Mesendoderm (in vitro differentiated cells): Measurements from ENCODE around the gene LTBP2.

Source experiments
- DNase-seq: peaks from one replicate; pipeline ENCODE4 v3.0.0; 2013
- H2AK5ac ChIP-seq: 2 replicates; pipeline ENCODE4 v1.6.1; 2013; ENCODE audit warnings: low read length, inconsistent platforms
- H2BK120ac ChIP-seq: 2 replicates; pipeline ENCODE4 v1.6.1; 2013; ENCODE audit warnings: low read depth, mild to moderate bottlenecking, low read length, moderate library complexity, mixed read lengths
- H2BK15ac ChIP-seq: replicated peaks from 2 replicates; pipeline ENCODE4 v1.6.1; 2013; ENCODE audit warnings: low read depth, mild to moderate bottlenecking, moderate library complexity
- H2BK5ac ChIP-seq: 2 replicates; pipeline ENCODE4 v1.6.1; 2013; ENCODE audit warnings: low read length, inconsistent platforms
- H3K18ac ChIP-seq: 2 replicates; pipeline ENCODE4 v1.6.1; 2013; ENCODE audit warnings: mild to moderate bottlenecking, low read length, mixed read lengths
- H3K23ac ChIP-seq: one replicate; pipeline ENCODE4 v1.6.1; 2013; ENCODE audit warnings: low read length
- H3K27ac ChIP-seq: 2 replicates; pipeline ENCODE4 v1.5.1; 2013; ENCODE audit warnings: low read depth, mild to moderate bottlenecking, inconsistent platforms, low read length, moderate library complexity
- H3K27me3 ChIP-seq: 2 replicates; pipeline ENCODE4 v1.6.1; 2013; ENCODE audit warnings: low read length, control low read depth, mild to moderate bottlenecking, inconsistent platforms; ENCODE audit not compliant: insufficient read depth, poor library complexity
- H3K36me3 ChIP-seq: 2 replicates; pipeline ENCODE4 v1.6.1; 2013; ENCODE audit warnings: low read length, inconsistent platforms; ENCODE audit not compliant: control insufficient read depth, insufficient read depth
- H3K4ac ChIP-seq: one replicate; pipeline ENCODE4 v1.6.1; 2013; ENCODE audit warnings: low read depth, mild to moderate bottlenecking, low read length, moderate library complexity
- H3K4me1 ChIP-seq: 2 replicates; pipeline ENCODE4 v1.6.1; 2013; ENCODE audit warnings: low read depth, low read length, inconsistent platforms; ENCODE audit not compliant: control insufficient read depth
- H3K4me2 ChIP-seq: 2 replicates; pipeline ENCODE4 v1.6.1; 2013; ENCODE audit warnings: low read length
- H3K4me3 ChIP-seq: 2 replicates; pipeline ENCODE4 v1.5.1; 2013; ENCODE audit warnings: mild to moderate bottlenecking, low read length
- H3K56ac ChIP-seq: one replicate; pipeline ENCODE4 v1.6.1; 2013; ENCODE audit warnings: low read length
- H3K79me1 ChIP-seq: 2 replicates; pipeline ENCODE4 v1.6.1; 2013; ENCODE audit warnings: low read length, inconsistent platforms
- H3K79me2 ChIP-seq: 2 replicates; pipeline ENCODE4 v1.6.1; 2013; ENCODE audit warnings: mild to moderate bottlenecking, low read length; ENCODE audit not compliant: control insufficient read depth, insufficient read depth
- H3K9ac ChIP-seq: 2 replicates; pipeline ENCODE4 v1.6.1; 2013; ENCODE audit warnings: low read length, inconsistent platforms
- H4K5ac ChIP-seq: one replicate; pipeline ENCODE4 v1.6.1; 2013; ENCODE audit warnings: low read length
- H4K8ac ChIP-seq: one replicate; pipeline ENCODE4 v1.6.1; 2013; ENCODE audit warnings: low read depth, mild to moderate bottlenecking, control low read depth, low read length, moderate library complexity
- WGBS: extraction: QIAGEN DNeasy Blood & Tissue Kit; methylation state at CpG from one replicate; pipeline ENCODE4 v1.1.7; 2013; ENCODE audit warnings: low lambda C conversion rate, missing lambda C conversion rate; ENCODE audit not compliant: insufficient coverage; ENCODE audit errors: extremely low coverage; 5-methylcytosine and 5-hydroxymethylcytosine counted together

Gene LTBP2

DNA sequence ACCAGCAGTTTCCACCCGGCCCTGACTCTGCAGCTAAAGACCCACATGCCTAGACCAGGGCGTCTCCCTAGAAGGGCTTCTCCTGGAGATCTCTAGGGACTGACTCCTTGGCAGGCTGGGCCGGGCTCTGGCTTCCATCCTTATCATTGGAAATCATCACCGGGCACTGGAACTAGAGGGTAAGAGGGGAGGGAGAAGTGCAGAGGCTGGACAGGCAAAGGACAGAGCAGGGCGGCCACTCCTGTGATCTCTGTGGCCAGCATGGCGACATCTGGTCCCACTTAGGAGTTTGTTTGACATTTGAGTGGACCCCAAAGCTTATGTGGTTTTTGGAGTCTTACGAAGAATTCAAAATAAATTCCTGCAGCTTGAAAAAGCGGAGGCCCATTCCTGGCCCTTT, 7.1 kb downstream of the LTBP2 start:
- Histone ChIP-seq H3K36me3 (no peaks in the 10 kb centered on the region), H3K27me3 (peaks cover 1% of the 10 kb centered on the region), H3K56ac (no peak overlapping the region), H3K4me3 (no peak overlapping the region), H2AK5ac (no peak overlapping the region), H2BK120ac (no peak overlapping the region), H2BK5ac (no peak overlapping the region), H4K8ac (no peak overlapping the region), H3K79me2 (no peaks in the 10 kb centered on the region), H3K9ac (no peak overlapping the region), H3K27ac (no peak overlapping the region), H3K23ac (no peak overlapping the region), H3K18ac (no peak overlapping the region), H3K4me2 (no peak overlapping the region), H3K4me1 (no peaks in the 10 kb centered on the region), H4K5ac (no peak overlapping the region), H2BK15ac (no peak overlapping the region), H3K79me1 (no peaks in the 10 kb centered on the region), H3K4ac (no peak overlapping the region)
- WGBS: no CpG with 5 or more reads among the region's 8 CpGs
- no peak for DNase-seq

- no peaks in the 10 kb centered on the region for H3K4me1 ChIP-seq
- no peak overlapping the region for H3K4ac ChIP-seq
- no peak overlapping the region for H4K5ac ChIP-seq
- H2BK120ac ChIP-seq: no peak overlapping the region
- H3K18ac ChIP-seq: no peak overlapping the region
- H3K4me2 ChIP-seq: no peak overlapping the region
- DNase-seq: no peak
- H2AK5ac ChIP-seq: no peak overlapping the region
- H3K36me3 ChIP-seq: no peaks in the 10 kb centered on the region
- no peaks in the 10 kb centered on the region for H3K79me2 ChIP-seq
- no peak overlapping the region for H3K27ac ChIP-seq
- H3K4me3 ChIP-seq: no peak overlapping the region
- H3K23ac ChIP-seq: no peak overlapping the region
- no peak overlapping the region for H4K8ac ChIP-seq
- H2BK15ac ChIP-seq: no peak overlapping the region
- no peaks in the 10 kb centered on the region for H3K79me1 ChIP-seq
- no peaks in the 10 kb centered on the region for H3K27me3 ChIP-seq
- H3K9ac ChIP-seq: no peak overlapping the region
- no peak overlapping the region for H2BK5ac ChIP-seq
- WGBS: no CpG with 5 or more reads among the region's 7 CpGs
- no peak overlapping the region for H3K56ac ChIP-seq
These were observed 7.9 kb downstream of the LTBP2 start for GRCh38 chr14:74604157-74604556.

GRCh38 chr14:74601982-74602381, 10.1 kb downstream of the LTBP2 start:
- no peaks in the 10 kb centered on the region for H3K27me3 ChIP-seq
- H3K9ac ChIP-seq: no peak overlapping the region
- no CpG with 5 or more reads among the region's 11 CpGs for WGBS
- no peak overlapping the region for H3K18ac ChIP-seq
- no peak overlapping the region for H3K4me2 ChIP-seq
- DNase-seq: no peak
- no peak overlapping the region for H2AK5ac ChIP-seq
- no peak overlapping the region for H3K4ac ChIP-seq
- H4K8ac ChIP-seq: no peak overlapping the region
- no peak overlapping the region for H3K23ac ChIP-seq
- H3K79me1 ChIP-seq: no peaks in the 10 kb centered on the region
- H3K79me2 ChIP-seq: no peaks in the 10 kb centered on the region
- H3K36me3 ChIP-seq: no peaks in the 10 kb centered on the region
- H2BK5ac ChIP-seq: no peak overlapping the region
- H3K56ac ChIP-seq: no peak overlapping the region
- no peak overlapping the region for H2BK120ac ChIP-seq
- H3K27ac ChIP-seq: no peak overlapping the region
- no peak overlapping the region for H3K4me3 ChIP-seq
- H4K5ac ChIP-seq: no peak overlapping the region
- no peak overlapping the region for H2BK15ac ChIP-seq
- H3K4me1 ChIP-seq: no peaks in the 10 kb centered on the region

DNA sequence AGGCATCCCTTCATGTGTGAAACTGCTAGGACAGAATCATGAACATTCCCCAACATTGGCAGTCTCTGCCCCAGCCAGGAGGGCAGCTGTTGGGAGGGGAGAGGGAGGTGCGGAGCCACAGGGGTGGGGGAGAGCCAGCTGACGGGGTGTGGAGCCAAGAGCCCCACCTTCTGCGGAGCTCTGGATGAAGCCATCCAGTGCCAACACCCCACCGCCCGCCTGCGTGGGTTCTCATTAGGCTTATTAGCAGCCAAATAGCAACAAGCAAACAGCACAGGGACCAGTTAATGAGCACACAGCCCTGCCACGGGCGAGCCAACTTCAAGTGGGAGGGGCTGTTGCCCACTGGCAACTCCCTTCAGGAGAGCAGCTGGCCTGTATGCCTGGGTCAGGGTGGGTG, 12.1 kb downstream of the LTBP2 start:
- Histone ChIP-seq H3K23ac (no peak overlapping the region), H3K4me2 (no peak overlapping the region), H3K4me3 (no peak overlapping the region), H4K5ac (no peak overlapping the region), H3K27ac (no peak overlapping the region), H3K18ac (no peak overlapping the region), H2BK5ac (no peak overlapping the region), H3K79me1 (no peaks in the 10 kb centered on the region), H3K4ac (no peak overlapping the region), H2BK15ac (no peak overlapping the region), H2AK5ac (no peak overlapping the region), H3K27me3 (no peaks in the 10 kb centered on the region), H2BK120ac (no peak overlapping the region), H3K36me3 (no peaks in the 10 kb centered on the region), H3K56ac (no peak overlapping the region), H3K79me2 (no peaks in the 10 kb centered on the region), H3K9ac (no peak overlapping the region), H4K8ac (no peak overlapping the region), H3K4me1 (no peaks in the 10 kb centered on the region)
- DNase-seq: no peak
- WGBS: no CpG with 5 or more reads among the region's 8 CpGs

DNA sequence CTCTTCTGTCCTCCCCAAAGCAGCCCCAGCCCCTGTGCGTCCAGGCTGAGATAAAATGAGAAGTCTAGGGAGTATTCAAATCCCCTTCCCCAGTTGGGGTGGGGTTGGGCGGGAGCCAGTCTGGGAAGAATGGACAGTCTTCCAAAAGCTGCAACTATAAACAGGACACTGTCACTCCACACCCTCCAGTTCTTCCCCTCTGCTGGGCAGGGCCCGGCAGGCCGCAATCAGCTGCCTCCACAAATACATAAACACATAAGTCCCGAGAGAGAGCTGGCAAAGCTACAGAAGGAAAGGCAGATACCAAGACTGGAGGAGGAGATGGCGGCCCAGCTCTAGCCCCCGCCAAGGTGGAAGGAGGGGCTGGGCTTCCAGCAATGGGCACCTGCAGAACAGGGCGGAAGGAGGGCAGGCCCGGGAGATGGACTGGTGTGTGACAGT, 12.7 kb downstream of the LTBP2 start:
- H3K9ac ChIP-seq: no peak overlapping the region
- no peak overlapping the region for H3K27ac ChIP-seq
- H4K8ac ChIP-seq: no peak overlapping the region
- no peak overlapping the region for H3K56ac ChIP-seq
- H3K18ac ChIP-seq: no peak overlapping the region
- H4K5ac ChIP-seq: no peak overlapping the region
- WGBS: no CpG with 5 or more reads among the region's 9 CpGs
- no peaks in the 10 kb centered on the region for H3K79me2 ChIP-seq
- no peak overlapping the region for H2BK120ac ChIP-seq
- H2BK15ac ChIP-seq: no peak overlapping the region
- no peaks in the 10 kb centered on the region for H3K27me3 ChIP-seq
- no peaks in the 10 kb centered on the region for H3K79me1 ChIP-seq
- no peaks in the 10 kb centered on the region for H3K4me1 ChIP-seq
- no peak overlapping the region for H3K4me2 ChIP-seq
- no peaks in the 10 kb centered on the region for H3K36me3 ChIP-seq
- H3K4ac ChIP-seq: no peak overlapping the region
- no peak overlapping the region for H2BK5ac ChIP-seq
- no peak for DNase-seq
- H3K4me3 ChIP-seq: no peak overlapping the region
- no peak overlapping the region for H3K23ac ChIP-seq
- H2AK5ac ChIP-seq: no peak overlapping the region

DNA sequence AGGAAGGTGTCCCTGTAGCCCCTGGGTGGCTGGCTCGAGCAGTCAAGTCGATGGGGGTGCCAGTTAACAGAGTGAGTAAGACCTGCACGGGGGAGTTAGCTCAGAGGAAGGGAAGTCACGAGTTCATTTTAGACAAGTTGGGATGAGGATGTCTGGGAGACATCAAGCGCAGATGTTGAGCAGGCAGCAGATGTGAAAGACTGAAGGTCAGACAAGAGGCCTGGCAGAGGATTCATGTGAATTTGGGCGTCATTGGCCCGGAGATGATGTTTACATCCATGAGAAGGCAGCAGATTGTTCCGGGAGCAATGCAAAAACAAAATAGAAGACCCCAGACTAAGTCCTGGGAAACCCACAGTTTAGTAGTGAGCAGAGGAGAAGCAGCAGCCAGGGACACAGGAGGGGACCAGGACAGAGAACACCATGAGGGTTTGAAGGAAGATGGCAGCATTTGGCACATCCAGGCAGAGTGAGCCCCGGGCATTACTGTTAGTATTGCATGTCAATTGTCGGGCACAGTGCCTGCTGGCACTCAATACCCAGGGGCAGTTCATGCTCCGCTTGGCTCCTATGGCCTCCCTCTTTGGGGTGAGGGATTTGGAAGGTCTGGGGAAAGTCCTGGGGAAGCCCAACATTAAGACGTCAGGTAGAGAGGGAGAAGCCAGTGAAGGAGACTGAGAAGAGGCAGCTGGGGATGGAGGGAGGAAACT, 15.1 kb downstream of the LTBP2 start:
- Histone ChIP-seq H2AK5ac (no peak overlapping the region), H3K9ac (no peak overlapping the region), H3K4me3 (no peak overlapping the region), H2BK120ac (no peak overlapping the region), H4K8ac (no peak overlapping the region), H3K23ac (no peak overlapping the region), H3K4ac (no peak overlapping the region), H2BK15ac (no peak overlapping the region), H3K27ac (no peak overlapping the region), H3K79me1 (no peaks in the 10 kb centered on the region), H3K79me2 (no peaks in the 10 kb centered on the region), H4K5ac (no peak overlapping the region), H3K18ac (no peak overlapping the region), H3K4me2 (no peak overlapping the region), H2BK5ac (no peak overlapping the region), H3K36me3 (no peaks in the 10 kb centered on the region), H3K27me3 (no peaks in the 10 kb centered on the region), H3K4me1 (no peaks in the 10 kb centered on the region), H3K56ac (no peak overlapping the region)
- no peak for DNase-seq
- WGBS: no CpG with 5 or more reads among the region's 12 CpGs
